Left ventricle myocardium inferior (tissue), 1 donor: ENCODE data around the gene TMCC2. TPM values are rescaled to one million over a fixed set of nuclear protein-coding genes. Genes with fewer than 3 reads are reported as not detected.

Source experiments
- DNase-seq: peaks from one replicate; pipeline ENCODE4 v3.0.0-alpha.2; 2020
- H3K27ac ChIP-seq: fragments of 200-600 bp; replicated peaks from 2 replicates; pipeline ENCODE4 v1.8.0; 2021
- H3K27me3 ChIP-seq: fragments of 200-600 bp; 2 replicates; pipeline ENCODE4 v1.8.0; 2021; ENCODE audit warnings: low read depth
- H3K36me3 ChIP-seq: fragments of 200-600 bp; 2 replicates; pipeline ENCODE4 v1.8.0; 2021
- H3K4me1 ChIP-seq: fragments of 200-600 bp; 2 replicates; pipeline ENCODE4 v1.8.0; 2021
- H3K4me3 ChIP-seq: fragments of 200-600 bp; 2 replicates; pipeline ENCODE4 v1.8.0; 2021; ENCODE audit warnings: mild to moderate bottlenecking, moderate library complexity
- H3K9me3 ChIP-seq: fragments of 200-600 bp; replicated peaks from 2 replicates; pipeline ENCODE4 v1.8.0; 2021
- intact Hi-C: fragments of 100-400 bp; cut with micrococcal nuclease; formaldehyde crosslinking; loops from one replicate; pipeline ENCODE4 v1.11.0; 2022
- total RNA-seq: library from RNA; stranded (reverse); fragmentation: NEBNext Ultra II Directional; extraction: Animal tissue kit (Norgen Biotek cat#: 25700); gene quantifications from one replicate; pipeline ENCODE4 v1.2.1, GENCODE V29; 2021
- TF ChIP-seq, protein P1 (sequence below): fragments of 200-600 bp; IDR thresholded peaks from 2 replicates; pipeline ENCODE4 v1.8.0; 2021; ENCODE audit warnings: antibody characterized with exemption, mild to moderate bottlenecking, borderline replicate concordance
- donor health status: DM: no; HTN: yes; CAD: no; lungs with severe emphysema.

The TMCC2 gene
- total RNA-seq, 1 donor from 2014 or later, result 2.5 TPM

DNA sequence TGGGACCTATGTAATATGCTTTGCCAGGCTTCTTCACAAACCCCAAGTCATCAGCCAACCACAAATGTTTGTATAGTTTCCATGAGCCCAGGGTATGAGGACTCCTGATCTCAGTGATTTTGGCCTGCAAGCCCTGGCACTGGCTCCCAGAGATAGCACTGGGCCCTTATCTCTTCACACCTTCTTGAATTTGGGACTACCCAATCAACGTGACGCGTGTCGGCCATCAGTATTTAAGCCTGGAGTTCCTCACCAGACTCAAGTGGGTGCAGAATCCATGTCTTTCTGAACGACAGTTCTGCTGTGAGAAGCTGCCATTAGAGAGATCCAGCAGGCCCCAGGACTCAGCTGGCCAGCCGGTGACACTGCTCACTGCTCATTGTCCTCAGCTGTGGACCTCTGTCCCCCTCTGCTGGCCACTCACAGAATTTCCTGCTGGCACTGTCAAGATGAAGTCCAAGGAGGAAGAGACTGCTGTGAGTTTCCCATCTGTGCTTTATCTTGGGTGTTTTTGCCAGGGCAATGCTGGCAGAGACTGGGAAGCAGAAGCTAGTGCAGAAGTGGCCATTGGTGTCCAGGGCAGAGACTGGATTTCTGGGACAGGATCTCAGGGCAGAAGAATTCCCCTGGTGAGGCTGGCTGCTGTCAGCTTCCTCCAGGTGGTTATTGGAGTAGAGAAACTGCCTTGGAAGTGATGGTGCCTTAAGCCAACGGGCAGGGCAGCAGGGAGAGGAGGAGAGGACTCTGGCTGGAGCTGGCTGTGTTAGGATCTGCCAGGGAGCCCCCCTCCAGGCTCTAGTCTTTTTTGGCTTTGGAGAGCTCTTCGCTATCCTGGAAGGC is 28.4 kb downstream of the TMCC2 start:
- Histone ChIP-seq H3K27me3 (no peaks in the 10 kb centered on the region), H3K9me3 (no peaks in the 10 kb centered on the region), H3K4me1 (peaks cover 54% of the 10 kb centered on the region), H3K4me3 (no peak overlapping the region), H3K36me3 (no peaks in the 10 kb centered on the region), H3K27ac (peak overlapping the region; percentile 13)
- TF ChIP-seq, protein P1, sequence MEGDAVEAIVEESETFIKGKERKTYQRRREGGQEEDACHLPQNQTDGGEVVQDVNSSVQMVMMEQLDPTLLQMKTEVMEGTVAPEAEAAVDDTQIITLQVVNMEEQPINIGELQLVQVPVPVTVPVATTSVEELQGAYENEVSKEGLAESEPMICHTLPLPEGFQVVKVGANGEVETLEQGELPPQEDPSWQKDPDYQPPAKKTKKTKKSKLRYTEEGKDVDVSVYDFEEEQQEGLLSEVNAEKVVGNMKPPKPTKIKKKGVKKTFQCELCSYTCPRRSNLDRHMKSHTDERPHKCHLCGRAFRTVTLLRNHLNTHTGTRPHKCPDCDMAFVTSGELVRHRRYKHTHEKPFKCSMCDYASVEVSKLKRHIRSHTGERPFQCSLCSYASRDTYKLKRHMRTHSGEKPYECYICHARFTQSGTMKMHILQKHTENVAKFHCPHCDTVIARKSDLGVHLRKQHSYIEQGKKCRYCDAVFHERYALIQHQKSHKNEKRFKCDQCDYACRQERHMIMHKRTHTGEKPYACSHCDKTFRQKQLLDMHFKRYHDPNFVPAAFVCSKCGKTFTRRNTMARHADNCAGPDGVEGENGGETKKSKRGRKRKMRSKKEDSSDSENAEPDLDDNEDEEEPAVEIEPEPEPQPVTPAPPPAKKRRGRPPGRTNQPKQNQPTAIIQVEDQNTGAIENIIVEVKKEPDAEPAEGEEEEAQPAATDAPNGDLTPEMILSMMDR, result peak; percentile 97
- peak; percentile 90 for DNase-seq
- intact Hi-C loops, result loop anchor here (10.0 kb wide), 1 partner anchor 111 kb away; no protein-coding TSS in a partner anchor

DNA sequence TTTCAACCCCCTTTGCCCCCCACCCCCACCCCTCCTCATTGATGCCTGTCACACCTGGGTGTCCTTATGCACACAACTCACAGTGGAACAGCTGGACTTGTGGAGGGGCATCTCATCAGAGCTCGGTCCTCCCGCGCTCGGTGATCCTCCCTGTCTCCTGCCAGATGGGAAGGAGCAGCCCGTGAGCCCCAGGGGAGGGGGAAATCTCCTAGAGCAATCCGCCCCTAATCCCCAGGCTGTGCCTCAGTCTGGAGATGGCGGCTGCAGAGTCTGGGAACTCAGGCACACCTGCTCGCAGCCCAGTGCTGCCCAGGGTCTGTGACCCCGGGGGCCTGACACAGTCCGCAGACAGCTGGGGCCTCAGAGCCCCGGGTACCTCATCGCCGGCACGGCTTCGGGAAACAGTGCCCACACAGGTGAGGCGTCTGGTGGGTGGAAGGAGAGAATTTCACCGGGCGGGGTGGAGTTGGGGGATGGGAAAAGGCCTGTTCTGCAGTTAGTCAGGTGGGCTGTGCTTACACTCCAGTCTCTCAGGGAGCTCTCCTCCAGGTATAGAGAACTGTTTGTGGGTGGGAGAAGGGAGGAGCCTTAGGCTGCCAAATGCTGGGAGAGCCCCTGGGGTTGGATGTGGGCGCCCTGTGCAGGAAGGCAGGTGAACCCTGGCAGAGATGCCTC is 29.3 kb downstream of the TMCC2 start:
- no peaks in the 10 kb centered on the region for H3K36me3 ChIP-seq
- H3K9me3 ChIP-seq, result no peaks in the 10 kb centered on the region
- H3K27ac ChIP-seq, result no peak overlapping the region
- TF ChIP-seq, protein P1, result no peak
- DNase-seq, result no peak
- no peaks in the 10 kb centered on the region for H3K27me3 ChIP-seq
- no peak overlapping the region for H3K4me3 ChIP-seq
- intact Hi-C loops, result loop anchor here (10.0 kb wide), 1 partner anchor 112 kb away; no protein-coding TSS in a partner anchor
- peaks cover 64% of the 10 kb centered on the region for H3K4me1 ChIP-seq

DNA sequence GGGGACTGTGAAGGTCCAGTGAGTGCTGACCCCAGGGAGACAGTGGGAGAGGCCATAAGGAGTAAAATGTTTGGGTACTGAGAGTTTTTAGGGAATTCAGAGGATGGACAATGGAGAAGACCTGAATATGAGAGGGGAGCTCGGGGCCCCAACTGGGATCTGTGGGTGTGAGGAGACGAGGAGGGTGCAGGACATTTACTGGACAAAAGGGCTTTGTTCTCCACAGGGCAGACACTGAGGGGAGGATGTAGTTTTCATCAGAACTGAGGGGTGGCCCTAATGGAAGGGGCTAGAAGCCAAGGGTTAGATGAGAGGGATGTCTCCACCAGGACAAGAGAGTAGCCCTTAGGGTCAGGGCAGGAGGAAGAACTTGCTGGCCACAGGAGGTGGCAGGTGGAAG is 30.0 kb downstream of the TMCC2 start:
- TF ChIP-seq, protein P1, result no peak

DNA sequence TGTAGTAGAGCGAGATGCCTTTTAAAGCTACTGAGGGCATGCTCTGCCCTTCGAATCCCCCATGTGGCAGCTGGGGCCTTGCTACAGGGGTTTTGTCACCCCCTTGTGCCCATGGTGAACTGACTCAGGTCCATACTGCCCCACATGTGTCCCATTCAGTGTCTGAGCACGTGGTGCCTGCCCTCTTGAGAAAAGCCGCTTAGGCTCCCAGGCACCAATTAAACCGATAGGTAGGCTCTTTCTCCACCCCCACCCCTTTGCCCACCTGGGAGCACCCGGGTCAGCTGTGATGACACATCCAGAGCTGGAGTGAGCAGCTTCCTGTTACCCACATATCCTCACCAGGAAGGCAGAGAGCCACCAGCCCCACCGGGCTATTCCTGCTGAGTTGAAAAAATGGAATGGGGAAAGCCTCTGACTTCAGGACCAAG is 30.5 kb downstream of the TMCC2 start:
- H3K4me3 ChIP-seq, result no peak overlapping the region
- peaks cover 73% of the 10 kb centered on the region for H3K4me1 ChIP-seq
- H3K27ac ChIP-seq, result no peak overlapping the region

More for the DNA sequence above, 30.0 kb downstream of the TMCC2 start:
- H3K27me3 ChIP-seq, result no peaks in the 10 kb centered on the region
- no peaks in the 10 kb centered on the region for H3K9me3 ChIP-seq
- H3K4me3 ChIP-seq, result no peak overlapping the region
- no peak for DNase-seq
- intact Hi-C loops, result loop anchor here (10.0 kb wide), 1 partner anchor 113 kb away; no protein-coding TSS in a partner anchor
- H3K4me1 ChIP-seq, result peaks cover 70% of the 10 kb centered on the region
- no peak overlapping the region for H3K27ac ChIP-seq
- H3K36me3 ChIP-seq, result no peaks in the 10 kb centered on the region

DNA sequence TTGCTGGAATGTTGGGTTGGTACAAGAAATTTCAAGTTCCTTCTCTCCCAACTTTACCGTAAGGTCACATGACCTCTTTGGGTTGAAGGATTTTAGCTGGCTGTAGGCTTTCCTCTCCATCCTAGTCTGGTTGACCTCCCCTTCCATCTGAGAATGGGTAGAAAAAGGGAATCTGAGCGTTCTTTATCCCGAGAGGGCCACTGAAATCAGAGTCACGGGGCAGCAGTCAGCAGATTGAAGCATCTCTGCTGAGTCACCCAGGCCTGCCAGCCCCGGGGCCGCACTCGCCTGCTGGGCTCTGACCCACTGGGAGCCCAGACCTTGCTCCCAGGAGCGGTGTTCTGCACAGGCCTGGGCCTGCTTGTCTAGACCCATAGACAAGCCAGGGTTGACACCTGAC is 31.0 kb downstream of the TMCC2 start:
- no peak for DNase-seq
- Histone ChIP-seq H3K27ac (peak overlapping the region; percentile 45), H3K4me1 (peaks cover 73% of the 10 kb centered on the region), H3K9me3 (no peaks in the 10 kb centered on the region), H3K36me3 (no peaks in the 10 kb centered on the region), H3K4me3 (no peak overlapping the region), H3K27me3 (peaks cover 6% of the 10 kb centered on the region)
- TF ChIP-seq, protein P1, result no peak
- intact Hi-C loops, result loop anchor here (10.0 kb wide), 1 partner anchor 114 kb away; no protein-coding TSS in a partner anchor

More for the DNA sequence above, 30.5 kb downstream of the TMCC2 start:
- H3K9me3 ChIP-seq, result no peaks in the 10 kb centered on the region
- no peak for DNase-seq
- peaks cover 2% of the 10 kb centered on the region for H3K27me3 ChIP-seq
- no peaks in the 10 kb centered on the region for H3K36me3 ChIP-seq
- intact Hi-C loops, result loop anchor here (10.0 kb wide), 1 partner anchor 113 kb away; no protein-coding TSS in a partner anchor
- TF ChIP-seq, protein P1, result no peak
